Peyer's patch (tissue), 4 donors: ENCODE data around the gene TUBG2.

ENCODE experiments used
- POLR2A ChIP-seq, 2 donors: fragments of 450-650 bp; IDR thresholded peaks; one replicate each; pipeline ENCODE4 v1.5.1; 2017; ENCODE audit warnings: antibody characterized with exemption in 2 of 2, mild to moderate bottlenecking in 2 of 2, moderate library complexity in 2 of 2
- TF ChIP-seq, protein P1 (sequence below), 6 experiments: fragments of 450-650 bp in 4 of 6; fragments of 200-600 bp in 2 of 6; sonication (generic) in 1 of 6; IDR thresholded peaks; one replicate each; pipeline ENCODE4 v1.5.1; 2017 to 2019; ENCODE audit warnings: antibody characterized with exemption in 6 of 6, mild to moderate bottlenecking in 3 of 6, moderate library complexity in 1 of 6

DNA sequence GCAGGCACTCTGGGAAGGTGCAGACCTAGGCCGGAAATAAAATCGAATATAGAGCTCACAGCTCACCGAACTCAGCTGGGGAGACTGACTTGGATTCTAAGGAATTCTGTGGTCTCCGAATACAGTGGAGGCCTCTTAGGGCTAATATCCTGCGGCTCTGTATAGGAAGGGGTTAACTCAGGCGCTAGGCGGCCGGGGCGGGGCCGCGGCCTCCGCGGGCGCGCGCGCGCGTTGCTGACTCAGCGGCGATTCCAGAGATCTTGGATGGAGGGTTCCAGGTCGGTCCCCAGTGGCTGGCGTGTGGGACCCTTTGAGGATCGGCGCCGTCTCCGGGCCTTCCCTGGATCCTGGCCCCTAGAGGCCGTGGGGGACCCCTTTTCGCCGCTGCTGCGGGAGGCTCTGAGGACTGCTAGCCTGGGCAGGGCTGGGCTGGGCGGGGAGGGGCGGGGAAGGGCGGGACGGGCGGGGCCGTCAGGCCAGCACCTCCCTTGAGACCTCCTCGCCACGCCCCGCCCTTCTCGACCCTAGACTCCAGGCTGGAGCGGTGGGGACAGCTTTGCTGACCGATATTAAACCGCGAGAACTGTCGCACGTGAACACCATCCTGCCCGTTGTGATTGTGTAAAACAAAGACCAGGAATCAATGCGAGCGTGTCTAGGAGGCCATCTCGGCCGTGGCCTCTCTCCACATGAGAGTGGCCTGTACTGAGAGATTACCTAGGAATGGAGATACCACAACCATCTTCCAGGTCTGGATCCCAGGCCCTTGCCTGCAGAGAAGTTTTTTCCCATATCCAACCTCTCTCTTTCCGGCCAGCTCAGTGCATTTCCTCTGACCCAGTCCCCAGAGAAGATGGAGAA is 19.1 kb downstream of the TUBG2 start:
- TF ChIP-seq, protein P1, sequence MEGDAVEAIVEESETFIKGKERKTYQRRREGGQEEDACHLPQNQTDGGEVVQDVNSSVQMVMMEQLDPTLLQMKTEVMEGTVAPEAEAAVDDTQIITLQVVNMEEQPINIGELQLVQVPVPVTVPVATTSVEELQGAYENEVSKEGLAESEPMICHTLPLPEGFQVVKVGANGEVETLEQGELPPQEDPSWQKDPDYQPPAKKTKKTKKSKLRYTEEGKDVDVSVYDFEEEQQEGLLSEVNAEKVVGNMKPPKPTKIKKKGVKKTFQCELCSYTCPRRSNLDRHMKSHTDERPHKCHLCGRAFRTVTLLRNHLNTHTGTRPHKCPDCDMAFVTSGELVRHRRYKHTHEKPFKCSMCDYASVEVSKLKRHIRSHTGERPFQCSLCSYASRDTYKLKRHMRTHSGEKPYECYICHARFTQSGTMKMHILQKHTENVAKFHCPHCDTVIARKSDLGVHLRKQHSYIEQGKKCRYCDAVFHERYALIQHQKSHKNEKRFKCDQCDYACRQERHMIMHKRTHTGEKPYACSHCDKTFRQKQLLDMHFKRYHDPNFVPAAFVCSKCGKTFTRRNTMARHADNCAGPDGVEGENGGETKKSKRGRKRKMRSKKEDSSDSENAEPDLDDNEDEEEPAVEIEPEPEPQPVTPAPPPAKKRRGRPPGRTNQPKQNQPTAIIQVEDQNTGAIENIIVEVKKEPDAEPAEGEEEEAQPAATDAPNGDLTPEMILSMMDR (IDR thresholded peaks at IDR 0.05): no peak
- TF ChIP-seq POLR2A (IDR thresholded peaks at IDR 0.05): peak in 1 of 2 donors; percentile 52
